DMS153 treated with DMSO at 0.1 percent for 48 hours (cell line): ENCODE data around the gene EVA1C.
"Not testable (repeated sequence)": the region's sequence is repeated elsewhere in the genome, so short reads cannot be mapped to it uniquely, and the experiment has no call there.

Experiments used
- DNase-seq: peaks from one replicate; lab custom pipeline; 2025; ENCODE audit not compliant: unreplicated experiment; lab: John Stamatoyannopoulos, UW

The EVA1C gene

DNA sequence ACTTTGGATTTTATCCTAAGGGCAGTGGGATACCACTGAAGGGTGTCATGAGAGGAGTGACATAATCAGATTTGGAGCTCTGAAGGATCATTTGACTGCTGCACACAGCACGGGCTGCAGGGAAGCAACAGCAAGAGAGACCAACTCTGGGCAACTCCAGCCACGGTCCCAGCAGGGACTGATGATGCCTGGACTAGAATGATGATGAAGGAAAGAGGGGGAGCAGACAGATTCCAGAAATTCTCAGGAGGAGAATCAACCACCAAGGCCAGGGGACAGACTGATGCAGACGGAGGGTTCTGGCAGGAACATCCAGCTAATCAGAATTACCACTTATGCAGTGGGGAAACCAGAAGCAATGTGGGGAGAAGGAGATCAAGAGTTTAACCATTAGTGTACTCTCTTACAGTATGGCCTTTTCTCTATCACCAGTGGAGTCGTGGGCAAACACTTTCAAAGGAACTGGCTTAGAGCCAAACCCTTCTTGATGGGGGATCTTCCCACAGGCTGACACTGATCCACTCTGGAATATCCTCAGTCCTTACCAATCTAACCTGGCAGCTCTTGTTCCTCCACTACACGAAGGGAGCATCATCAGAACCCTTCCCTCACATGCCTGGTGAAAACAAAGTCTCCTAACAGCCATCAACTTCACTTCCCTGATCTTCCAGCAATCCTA is 23.0 kb upstream of the EVA1C start:
- no peak for DNase-seq

DNA sequence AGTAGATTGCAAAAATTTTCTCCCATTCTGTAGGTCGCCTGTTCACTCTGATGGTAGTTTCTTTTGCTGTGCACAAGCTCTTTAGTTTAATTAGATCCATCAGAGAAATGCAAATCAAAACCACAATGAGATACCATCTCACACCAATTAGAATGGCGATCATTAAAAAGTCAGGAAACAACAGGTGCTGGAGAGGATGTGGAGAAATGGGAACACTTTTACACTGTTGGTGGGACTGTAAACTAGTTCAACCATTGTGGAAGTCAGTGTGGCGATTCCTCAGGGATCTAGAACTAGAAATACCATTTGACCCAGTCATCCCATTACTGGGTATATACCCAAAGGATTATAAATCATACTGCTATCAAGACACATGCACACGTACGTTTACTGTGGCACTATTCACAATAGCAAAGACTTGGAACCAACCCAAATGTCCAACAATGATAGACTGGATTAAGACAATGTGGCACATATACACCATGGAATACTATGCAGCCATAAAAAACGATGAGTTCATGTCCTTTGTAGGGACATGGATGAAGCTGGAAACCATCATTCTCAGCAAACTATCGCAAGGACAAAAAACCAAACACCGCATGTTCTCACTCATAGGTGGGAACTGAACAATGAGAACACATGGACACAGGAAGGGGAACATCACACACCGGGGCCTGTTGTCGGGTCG is 21.8 kb upstream of the EVA1C start:
- DNase-seq, result not testable (repeated sequence)

DNA sequence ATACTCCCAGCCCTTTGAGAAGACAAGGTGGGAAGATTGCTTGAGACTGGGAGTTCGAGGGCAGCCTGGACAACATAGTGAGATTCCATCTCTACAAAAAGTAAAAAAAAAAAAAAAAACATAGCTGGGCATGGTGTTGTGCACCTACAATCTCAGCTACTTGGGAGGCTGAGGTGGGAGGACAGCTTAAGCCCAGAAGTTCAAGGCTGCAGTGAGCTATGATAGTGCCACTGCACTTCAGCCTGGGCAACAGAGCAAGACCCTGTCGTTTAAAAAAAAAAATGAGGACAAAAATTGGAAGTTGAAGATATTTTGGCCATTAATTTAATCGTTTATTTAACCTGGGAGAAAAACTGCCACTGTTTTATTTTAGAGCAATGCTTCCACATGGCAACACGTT is 20.8 kb upstream of the EVA1C start:
- DNase-seq, result no peak

DNA sequence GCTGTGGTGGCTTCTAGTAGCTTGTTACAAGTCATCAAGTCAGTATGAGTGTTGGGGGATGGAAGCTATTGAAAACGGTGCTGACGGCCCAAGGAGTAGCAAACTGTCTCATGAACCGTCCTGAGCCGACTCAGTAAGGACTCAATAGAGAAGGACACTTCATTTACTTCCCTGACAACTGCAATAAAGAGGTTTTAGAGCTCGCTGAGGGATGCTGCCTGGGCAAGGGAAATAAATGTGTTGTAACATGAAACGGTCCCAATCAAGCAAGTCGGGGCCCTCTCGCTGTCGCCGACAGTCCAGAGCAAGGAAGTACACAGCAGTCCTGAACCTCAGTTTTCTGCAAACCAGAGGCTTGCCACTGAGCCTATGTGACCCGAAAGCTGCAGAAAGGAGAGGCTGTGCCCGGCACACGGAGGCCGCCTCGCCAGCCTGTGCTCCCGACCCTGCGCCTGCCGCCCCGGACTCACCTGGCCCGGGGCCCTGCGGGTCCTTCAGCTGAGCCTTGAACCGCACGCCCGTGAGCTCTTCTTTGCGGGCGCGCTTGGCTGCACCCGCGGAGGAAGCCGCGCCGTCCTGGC is 20.1 kb upstream of the EVA1C start:
- no peak for DNase-seq

DNA sequence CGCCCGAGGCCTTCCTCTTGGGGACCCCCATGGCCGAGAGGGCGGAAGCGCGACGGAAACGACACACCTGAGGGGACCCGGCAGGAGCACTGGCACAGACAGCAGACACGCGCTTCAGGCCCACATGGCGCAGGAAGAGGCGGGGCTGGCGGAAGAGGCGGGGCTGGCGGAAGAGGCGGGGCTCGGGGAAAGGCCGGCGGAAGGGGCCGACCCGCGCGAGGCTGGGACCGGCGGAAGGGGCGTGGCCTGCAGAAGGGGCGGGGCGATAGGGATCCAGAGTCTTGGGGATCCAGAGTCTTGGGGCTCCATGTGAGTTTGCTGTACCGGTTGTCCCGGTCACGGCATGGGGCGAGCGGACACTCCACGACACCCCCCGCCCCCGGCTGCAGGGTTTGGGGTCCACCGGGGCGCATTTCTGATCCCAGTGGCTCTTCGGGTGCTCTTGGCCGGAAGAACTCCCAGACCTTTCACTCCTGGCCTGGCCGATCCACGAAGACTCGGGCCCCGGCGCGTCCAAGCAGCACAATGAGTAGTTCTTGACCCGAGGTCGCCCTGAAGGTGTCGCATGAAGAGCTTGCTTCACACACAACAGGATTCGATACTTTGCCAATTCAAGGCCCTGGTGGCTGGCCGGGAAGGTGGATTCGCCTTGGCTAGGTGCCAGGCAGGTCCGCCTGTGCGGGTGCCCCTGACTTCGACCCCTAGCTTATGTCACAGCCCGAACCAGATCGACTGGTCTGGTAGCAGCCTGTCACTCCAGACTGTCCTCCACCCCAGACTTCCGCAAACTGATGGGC is 19.4 kb upstream of the EVA1C start, which contains the start of gene URB1:
Gene URB1 (minus strand): TSS at position 133 of the 797 bp plus-strand sequence. CDS start 102 bp downstream, at position 31.
- DNase-seq, result peak; percentile 62

DNA sequence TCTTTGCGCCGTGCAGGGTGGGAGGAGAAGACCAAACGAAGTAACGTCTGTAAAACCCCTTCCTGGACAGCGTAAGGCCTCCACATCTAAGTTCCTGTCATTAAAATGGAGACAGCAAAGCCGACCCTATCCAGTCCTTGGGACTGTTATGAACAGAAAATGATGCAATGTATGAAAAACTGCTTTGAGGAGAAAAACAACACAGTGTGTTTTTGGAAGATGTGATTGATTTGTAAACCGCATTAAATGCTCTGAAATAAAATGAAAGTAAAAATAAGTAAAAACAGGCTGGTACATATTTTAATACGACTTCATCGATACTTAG is 18.9 kb upstream of the EVA1C start:
- peak; percentile 30 for DNase-seq

DNA sequence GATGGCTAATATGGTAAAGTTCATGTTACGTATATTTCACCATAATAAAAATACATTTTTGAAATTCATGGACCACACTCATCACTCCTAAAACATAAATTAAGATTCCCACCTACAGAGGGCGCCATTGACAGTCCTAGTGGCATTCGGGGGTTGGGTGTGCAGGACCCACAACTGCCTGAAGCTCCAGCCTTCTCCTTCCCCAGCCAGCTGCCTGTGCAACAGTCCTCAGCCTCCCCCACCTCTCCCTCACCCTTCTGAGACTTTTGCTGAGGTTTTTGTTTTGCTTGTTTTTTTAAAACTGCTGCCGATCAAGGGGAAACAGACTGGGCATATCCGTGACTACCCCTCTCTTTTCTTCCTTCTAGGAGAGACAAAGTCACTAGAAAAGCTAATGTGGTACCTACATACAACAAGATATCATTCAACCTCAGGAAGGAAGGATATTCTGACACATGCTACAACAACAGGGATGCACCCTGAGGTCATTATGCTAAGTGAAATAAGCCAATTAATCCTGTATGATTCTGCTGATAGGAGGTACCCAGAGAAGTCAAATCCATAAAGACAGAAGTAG is 9.2 kb upstream of the EVA1C start:
- peak; percentile 9 for DNase-seq

DNA sequence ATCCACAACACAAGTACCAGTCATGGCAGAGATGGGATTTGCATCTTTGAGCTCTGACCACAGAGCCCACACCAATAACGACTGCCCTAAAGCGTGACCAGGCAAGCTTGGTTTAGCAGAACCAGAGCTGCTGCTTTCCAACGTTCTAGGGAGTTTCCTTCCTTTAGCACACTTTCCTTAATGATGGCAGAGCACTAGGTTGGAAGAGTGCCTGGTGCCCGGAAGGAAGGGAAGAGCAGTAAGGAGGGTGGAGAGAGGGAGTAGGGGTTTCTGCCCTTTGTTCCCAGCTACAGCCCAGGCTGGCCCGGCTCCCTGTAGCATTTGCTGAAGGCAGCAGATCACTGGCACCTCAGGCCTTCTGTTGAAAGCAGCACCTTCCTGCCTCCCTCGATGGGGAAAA is 6.1 kb upstream of the EVA1C start:
- no peak for DNase-seq

DNA sequence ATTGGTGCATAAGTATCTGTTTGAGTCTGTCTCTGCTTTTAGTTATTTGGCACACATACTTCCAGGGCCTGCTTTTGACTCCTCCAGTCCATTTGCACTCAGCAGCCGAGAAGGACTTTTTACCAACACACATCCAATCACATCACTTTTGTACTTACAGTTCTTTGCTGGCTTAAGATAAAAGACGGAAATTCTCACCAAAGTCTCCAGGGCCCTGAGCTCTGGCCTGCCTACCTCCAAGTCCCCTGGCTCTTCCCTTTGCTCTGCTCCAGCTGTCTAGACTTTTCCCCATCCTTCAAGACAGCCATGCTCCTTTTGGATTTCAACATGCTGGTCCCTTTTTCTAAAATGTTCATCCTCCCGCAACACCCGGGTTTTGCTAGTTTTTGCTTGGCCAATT is 2.2 kb upstream of the EVA1C start:
- DNase-seq, result no peak

DNA sequence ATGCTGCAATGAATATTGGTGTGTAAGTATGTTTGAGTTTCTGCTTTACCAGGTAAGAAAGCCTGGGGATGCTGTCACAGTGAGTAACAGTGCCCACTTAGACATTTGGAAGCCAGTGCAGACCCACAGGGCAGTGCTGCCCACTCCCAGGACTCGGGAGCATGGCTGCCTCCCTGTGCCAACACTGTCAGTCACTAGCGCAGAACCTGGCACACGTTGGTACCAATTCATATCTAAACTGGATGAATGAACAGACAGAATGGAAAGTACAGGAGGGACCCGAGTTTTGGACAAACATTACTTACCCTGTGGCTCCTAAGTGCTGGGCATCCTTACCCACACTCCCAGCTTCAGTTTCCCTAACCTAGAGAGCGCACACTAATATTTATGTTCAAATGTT is 1.6 kb upstream of the EVA1C start:
- DNase-seq, result no peak

DNA sequence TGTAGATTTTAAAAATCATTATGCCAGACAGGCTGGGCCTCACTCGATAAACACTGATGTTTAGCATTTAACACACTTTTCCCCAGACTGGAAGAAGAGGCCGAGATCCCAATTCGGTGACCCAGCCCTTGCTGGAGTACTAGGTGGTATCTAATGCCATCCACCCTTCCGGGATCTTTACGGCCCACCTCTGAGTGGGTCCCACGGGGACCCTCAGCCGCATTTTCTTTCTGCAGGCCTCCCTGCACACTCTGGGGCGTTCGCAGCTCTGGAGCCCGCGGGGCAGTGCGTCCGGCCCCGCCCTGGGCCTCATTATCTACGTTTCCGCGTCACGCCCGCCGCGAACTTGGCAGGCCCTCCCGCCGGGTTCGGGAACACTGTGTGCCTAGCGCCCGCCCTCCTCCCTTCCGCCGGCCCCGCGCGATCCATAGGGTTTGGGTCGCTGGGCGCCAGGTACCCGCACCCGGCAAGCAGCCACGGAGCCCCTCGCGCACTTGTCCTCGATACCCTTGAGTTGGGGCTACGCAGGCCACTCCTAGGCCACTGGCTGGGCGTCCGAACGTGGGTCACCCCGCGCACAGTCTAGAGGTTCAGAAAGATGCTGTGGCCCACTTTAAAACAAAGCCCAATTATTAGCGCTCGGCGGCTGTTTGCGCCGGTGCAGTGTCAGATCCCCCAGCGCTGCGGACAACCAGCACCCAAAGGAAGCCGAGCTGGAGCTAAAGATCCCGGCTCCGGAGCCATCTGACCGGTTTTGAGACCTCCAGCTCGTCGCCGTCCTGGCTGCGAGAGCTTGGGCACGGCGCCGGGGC is 950 bp upstream of the EVA1C start:
- DNase-seq, result peak; percentile 23

DNA sequence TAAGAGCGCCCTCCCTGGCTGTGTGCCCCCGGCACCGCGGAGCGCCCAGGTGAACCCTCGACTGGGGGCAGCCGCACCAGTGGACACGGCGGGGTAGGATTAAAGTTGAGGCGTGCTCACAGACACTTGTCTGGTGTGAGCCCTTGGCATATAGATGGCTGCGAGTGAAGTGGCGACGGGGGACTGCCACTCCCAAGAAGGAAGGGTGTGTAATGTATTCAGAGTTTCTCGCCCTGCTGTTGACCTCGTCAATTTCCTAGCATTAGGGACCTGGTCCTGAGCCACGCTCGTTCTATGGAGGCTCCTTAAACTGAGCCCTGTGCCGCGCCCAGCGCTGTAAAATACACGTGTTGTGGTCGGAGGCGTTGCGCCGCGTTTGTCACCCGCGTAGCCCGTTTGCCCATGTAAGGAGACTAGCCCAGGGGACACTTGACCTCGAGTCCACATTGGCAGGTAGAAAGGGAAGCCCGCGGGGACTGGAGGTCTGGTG is 554 bp downstream of the EVA1C start:
- DNase-seq, result peak; percentile 49

DNA sequence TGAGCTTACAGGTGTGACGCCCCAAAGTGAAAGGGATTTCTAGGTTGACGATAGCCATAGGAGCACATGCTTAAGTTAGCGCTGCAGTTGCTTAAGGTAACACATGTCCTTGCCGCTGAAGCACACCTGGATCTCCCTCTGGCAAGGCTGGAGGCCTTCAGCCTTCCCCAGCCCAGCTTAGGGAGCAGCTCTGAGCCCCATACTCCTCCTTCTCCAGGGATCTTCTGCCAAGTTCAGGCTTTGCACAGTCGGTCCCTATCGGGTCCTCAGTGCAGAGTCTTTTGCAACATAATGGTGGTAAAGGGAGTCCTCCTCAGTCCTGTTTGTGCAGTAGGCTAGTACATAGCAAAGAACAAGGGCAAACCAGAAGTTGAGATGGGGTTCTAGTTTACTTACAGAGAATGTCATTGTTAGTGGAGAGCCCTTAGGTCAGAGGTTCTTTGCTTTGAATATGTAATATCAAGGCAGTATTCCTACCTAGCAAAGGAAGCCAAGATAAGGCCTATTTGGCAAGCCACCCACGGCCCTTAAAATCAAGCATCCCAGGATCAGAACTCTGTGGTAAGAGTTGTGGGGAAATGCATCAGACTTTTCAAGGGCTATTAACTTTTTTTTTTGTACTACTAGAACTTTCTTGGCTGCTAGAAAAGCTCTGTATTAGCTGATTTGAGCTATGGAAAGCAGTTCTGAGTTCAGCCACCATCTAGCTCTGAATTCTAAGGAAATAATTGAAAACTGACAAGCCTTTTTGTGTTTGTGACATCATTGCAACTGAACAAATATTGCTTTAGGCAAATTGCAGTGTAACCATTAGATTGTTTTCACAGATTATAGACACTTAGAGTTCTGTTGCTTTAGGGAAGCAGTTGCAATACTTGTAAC is 1.4 kb downstream of the EVA1C start:
- DNase-seq, result no peak

DNA sequence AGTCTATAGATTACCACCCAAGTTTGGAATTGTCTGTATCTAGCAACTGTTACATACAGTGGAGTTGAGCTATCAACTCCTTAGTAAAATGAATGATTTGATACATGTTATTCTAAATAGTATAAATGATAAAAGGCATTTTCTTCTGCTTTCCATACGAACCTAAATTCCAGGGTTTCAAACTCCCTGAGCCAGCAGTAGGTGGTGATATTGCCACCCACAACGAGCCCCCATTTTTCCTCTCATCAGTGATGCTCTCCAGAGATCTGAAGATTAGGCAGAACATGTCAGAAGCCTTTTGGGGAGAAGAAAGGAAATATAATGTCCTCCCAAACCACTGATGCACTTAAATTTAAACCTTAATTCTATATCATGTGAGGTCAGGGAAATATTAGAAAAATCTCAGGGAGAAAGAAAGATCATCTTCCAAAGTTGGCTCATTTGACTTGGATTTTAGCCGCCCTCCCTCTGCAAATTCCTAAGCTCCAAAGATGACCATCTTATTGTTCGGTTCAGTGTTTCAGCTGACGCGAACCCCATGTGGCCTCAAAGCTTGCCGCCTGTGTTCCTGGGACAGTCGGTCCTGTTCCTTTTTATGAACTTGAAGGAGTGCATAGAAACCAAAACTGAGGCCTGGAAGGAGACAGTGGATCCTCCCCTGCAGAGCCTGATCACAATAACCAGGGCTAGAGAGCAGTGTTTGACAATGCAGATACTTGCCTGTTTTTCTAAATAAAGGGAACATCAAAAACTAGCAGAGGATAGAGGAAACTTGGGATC is 2.3 kb downstream of the EVA1C start:
- no peak for DNase-seq

DNA sequence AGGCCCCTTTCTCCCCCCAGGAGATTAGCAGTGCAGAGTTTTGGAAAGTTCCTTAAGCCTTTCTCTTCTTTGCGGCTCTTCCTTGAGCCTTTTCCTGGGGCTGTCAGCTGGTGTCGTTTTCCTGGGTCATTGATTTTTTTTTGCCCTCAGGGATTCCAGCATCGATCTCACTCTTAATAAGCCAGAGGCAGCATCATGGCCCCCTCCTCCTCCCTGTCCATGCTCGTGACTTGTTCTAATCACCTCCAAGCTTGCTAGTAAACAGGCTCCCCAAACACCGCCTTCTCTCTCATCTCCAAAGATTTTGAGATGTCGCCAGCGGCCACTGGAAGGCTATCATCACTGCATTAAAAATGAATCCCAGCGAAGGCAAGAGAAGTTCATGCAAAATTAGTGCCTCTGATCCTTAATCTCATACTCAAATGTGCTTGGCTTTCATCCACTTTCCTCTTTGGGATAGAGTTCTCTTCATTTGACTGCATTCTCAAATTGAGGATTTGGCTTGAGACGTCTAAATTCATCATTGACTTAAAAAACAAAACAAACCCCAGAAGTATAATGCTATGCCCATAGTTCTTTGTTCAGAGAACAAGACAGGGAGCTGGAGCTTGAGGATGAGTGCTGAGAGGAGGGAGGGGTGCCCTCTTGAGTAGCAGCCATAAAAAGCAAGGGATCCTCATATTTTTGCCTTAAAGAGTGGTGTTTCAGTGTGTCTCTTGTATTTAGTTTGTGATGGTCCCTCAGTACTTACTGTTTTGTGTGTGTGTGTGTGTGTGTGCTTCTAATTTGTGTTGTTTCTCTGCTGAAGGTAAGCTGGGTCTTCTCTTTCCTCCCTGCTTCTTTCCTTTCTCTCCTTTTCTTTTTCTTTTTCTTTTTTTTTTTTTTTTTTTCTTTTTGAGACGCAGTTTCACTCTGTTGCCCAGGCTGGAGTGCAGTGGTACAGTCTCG is 3.2 kb downstream of the EVA1C start:
- DNase-seq, result no peak

DNA sequence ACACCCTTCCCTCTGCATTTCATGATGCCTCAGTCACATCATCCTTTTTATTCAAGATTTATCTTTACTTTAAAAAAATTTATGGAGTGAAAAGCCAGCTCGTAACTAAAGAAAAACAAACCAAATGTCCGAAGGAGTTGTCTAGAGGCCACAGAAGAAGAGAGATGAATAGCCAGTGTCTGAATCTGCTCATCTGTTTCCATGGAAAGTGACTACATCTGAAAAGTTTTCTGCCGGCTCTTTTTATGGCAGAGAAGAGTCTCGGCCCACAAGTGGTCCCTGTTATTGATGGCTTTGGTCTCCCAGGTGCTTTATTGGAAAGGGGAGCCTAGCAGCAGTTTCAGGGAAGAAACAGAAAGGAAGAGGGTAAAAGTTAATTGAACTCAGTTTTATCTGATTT is 5.6 kb downstream of the EVA1C start:
- no peak for DNase-seq

DNA sequence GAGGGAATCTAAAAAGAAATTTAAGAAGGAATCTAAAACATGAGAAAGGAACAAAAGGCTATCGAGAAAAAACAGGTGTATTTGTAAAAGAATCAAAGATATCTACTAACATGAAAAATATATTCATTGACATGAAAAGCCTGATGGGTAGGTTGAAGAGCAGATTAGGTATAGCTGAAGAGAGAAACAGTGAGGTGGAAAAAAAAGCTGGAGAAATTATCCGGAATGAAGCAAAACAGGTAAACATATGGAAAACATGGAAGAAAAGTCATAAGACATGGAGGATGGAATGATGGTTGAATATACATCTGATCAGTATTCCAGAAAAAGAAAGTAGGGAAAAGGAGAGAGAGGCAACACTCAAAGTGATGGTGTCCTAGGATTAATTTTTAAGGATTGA is 9.6 kb downstream of the EVA1C start:
- DNase-seq, result no peak
